ENCODE measurements around the gene CPSF2.

The CPSF2 gene

GRCh38 chr14:92121670-92122350 is at the start of gene CPSF2, which contains the start of gene NDUFB1:
CPSF2 (plus strand) TSS chr14:92121969; CDS start chr14:92130985, 9,016 bp downstream.
NDUFB1 (minus strand) TSS chr14:92121706; CDS start chr14:92117637, 4,069 bp downstream.
- DNase-seq (peak; percentile 82), ATAC-seq (replicated peaks) (peak; percentile 92)
- H3K27me3 Mint-ChIP-seq = no peaks in the 10 kb centered on the region
- peak within 1 kb of the TSS; percentile 89 to 96 for H3K4me3 Mint-ChIP-seq
- peaks cover 21 to 40% of the 10 kb centered on the region in 2 donors for H3K4me1 Mint-ChIP-seq
- H3K9me3 Mint-ChIP-seq = no peaks in the 10 kb centered on the region
- H3K36me3 Mint-ChIP-seq = peaks cover 10 to 36% of the 10 kb centered on the region in 2 donors
- H3K27ac Mint-ChIP-seq = peak within 1 kb of the TSS; percentile 100

- Mint-ChIP-seq H3K4me1 (peaks cover 0 to 2% of the 10 kb centered on the region in 2 donors), H3K36me3 (peaks cover 9 to 24% of the 10 kb centered on the region in 2 donors), H3K4me3 (no peak overlapping the region), H3K9me3 (no peaks in the 10 kb centered on the region), H3K27ac (no peak overlapping the region), H3K27me3 (no peaks in the 10 kb centered on the region)
- no peak for DNase-seq
- no peak for ATAC-seq (replicated peaks)
Measured at GRCh38 chr14:92074555-92074954, 47.2 kb upstream of the CPSF2 start.

- H3K9me3 Mint-ChIP-seq = no peaks in the 10 kb centered on the region
- H3K36me3 Mint-ChIP-seq = peaks cover 21 to 45% of the 10 kb centered on the region in 2 donors
- H3K4me3 Mint-ChIP-seq = no peak overlapping the region
- ATAC-seq (replicated peaks) = no peak
- no peak for DNase-seq
- H3K27me3 Mint-ChIP-seq = no peaks in the 10 kb centered on the region
- no peak overlapping the region for H3K27ac Mint-ChIP-seq
- no peaks in the 10 kb centered on the region for H3K4me1 Mint-ChIP-seq
Measured at GRCh38 chr14:92088494-92088893, 33.3 kb upstream of the CPSF2 start.

GRCh38 chr14:92093320-92093719 is 28.4 kb upstream of the CPSF2 start:
- Mint-ChIP-seq H3K27ac (no peak overlapping the region), H3K4me3 (no peak overlapping the region), H3K9me3 (no peaks in the 10 kb centered on the region), H3K27me3 (no peaks in the 10 kb centered on the region), H3K36me3 (peaks cover 5 to 21% of the 10 kb centered on the region in 2 donors), H3K4me1 (no peaks in the 10 kb centered on the region)
- DNase-seq (no peak), ATAC-seq (replicated peaks) (no peak)

- Mint-ChIP-seq H3K4me1 (peaks cover 9 to 37% of the 10 kb centered on the region in 2 donors), H3K27ac (no peak overlapping the region), H3K27me3 (no peaks in the 10 kb centered on the region), H3K36me3 (peaks cover 4 to 7% of the 10 kb centered on the region in 2 donors), H3K9me3 (no peaks in the 10 kb centered on the region), H3K4me3 (no peak overlapping the region)
- DNase-seq (no peak), ATAC-seq (replicated peaks) (no peak)
Measured at GRCh38 chr14:92099802-92100201, 22.0 kb upstream of the CPSF2 start.

- Mint-ChIP-seq H3K4me3 (no peak overlapping the region), H3K27ac (no peak overlapping the region), H3K4me1 (peaks cover 19 to 52% of the 10 kb centered on the region in 2 donors)
Measured at GRCh38 chr14:92103363-92103989, 18.3 kb upstream of the CPSF2 start.

GRCh38 chr14:92105073-92105892 is 16.5 kb upstream of the CPSF2 start:
- no peak for ATAC-seq (replicated peaks)
- Mint-ChIP-seq H3K9me3 (no peaks in the 10 kb centered on the region), H3K36me3 (peaks cover 0 to 3% of the 10 kb centered on the region in 2 donors), H3K4me1 (peaks cover 19 to 45% of the 10 kb centered on the region in 2 donors), H3K4me3 (peak overlapping the region; percentile 92 to 98), H3K27me3 (no peaks in the 10 kb centered on the region), H3K27ac (peak overlapping the region; percentile 97)
- DNase-seq = no peak

More at GRCh38 chr14:92103363-92103989, 18.3 kb upstream of the CPSF2 start:
- no peaks in the 10 kb centered on the region for H3K27me3 Mint-ChIP-seq
- no peaks in the 10 kb centered on the region for H3K9me3 Mint-ChIP-seq
- H3K36me3 Mint-ChIP-seq = peaks cover 0 to 7% of the 10 kb centered on the region in 2 donors
- DNase-seq (no peak), ATAC-seq (replicated peaks) (no peak)

- peak; percentile 31 to 42 for ATAC-seq (replicated peaks)
- Mint-ChIP-seq H3K27me3 (no peaks in the 10 kb centered on the region), H3K9me3 (no peaks in the 10 kb centered on the region), H3K4me3 (peak overlapping the region; percentile 92 to 98), H3K36me3 (peaks cover 0 to 3% of the 10 kb centered on the region in 2 donors), H3K4me1 (peaks cover 17 to 45% of the 10 kb centered on the region in 2 donors), H3K27ac (peak overlapping the region; percentile 97)
- peak; percentile 33 for DNase-seq
Measured at GRCh38 chr14:92105893-92106142, 16.0 kb upstream of the CPSF2 start.

- H3K27me3 Mint-ChIP-seq = no peaks in the 10 kb centered on the region
- peaks cover 0 to 3% of the 10 kb centered on the region in 2 donors for H3K36me3 Mint-ChIP-seq
- H3K9me3 Mint-ChIP-seq = no peaks in the 10 kb centered on the region
- DNase-seq = peak; percentile 92
- peak within 1 kb of the TSS; percentile 92 to 98 for H3K4me3 Mint-ChIP-seq
- peaks cover 17 to 45% of the 10 kb centered on the region in 2 donors for H3K4me1 Mint-ChIP-seq
- ATAC-seq (replicated peaks) = peak; percentile 94 to 96
- H3K27ac Mint-ChIP-seq = peak within 1 kb of the TSS; percentile 97
Measured at GRCh38 chr14:92106143-92106926, 15.4 kb upstream of the CPSF2 start, which contains the start of gene ATXN3. ATXN3 (minus strand) TSS chr14:92106582; CDS start chr14:92106552, 30 bp downstream.

- H3K9me3 Mint-ChIP-seq = no peaks in the 10 kb centered on the region
- ATAC-seq (replicated peaks) = no peak
- H3K4me3 Mint-ChIP-seq = peak overlapping the region in 1 of 2 donors; percentile 11
- DNase-seq = no peak
- H3K4me1 Mint-ChIP-seq = peaks cover 13 to 24% of the 10 kb centered on the region in 2 donors
- peak overlapping the region; percentile 80 for H3K27ac Mint-ChIP-seq
- no peaks in the 10 kb centered on the region for H3K27me3 Mint-ChIP-seq
- H3K36me3 Mint-ChIP-seq = no peaks in the 10 kb centered on the region
Measured at GRCh38 chr14:92108345-92109254, 13.2 kb upstream of the CPSF2 start.

- no peak overlapping the region for H3K4me3 Mint-ChIP-seq
- peaks cover 13 to 18% of the 10 kb centered on the region in 2 donors for H3K4me1 Mint-ChIP-seq
- no peak for DNase-seq
- no peaks in the 10 kb centered on the region for H3K9me3 Mint-ChIP-seq
- no peak overlapping the region for H3K27ac Mint-ChIP-seq
- ATAC-seq (replicated peaks) = no peak
- H3K27me3 Mint-ChIP-seq = no peaks in the 10 kb centered on the region
- H3K36me3 Mint-ChIP-seq = no peaks in the 10 kb centered on the region
Measured at GRCh38 chr14:92109490-92109889, 12.3 kb upstream of the CPSF2 start.

GRCh38 chr14:92121207-92121669 is 531 bp upstream of the CPSF2 start:
- peak; percentile 32 to 39 for ATAC-seq (replicated peaks)
- Mint-ChIP-seq H3K4me1 (peaks cover 23 to 39% of the 10 kb centered on the region in 2 donors), H3K36me3 (peaks cover 12 to 37% of the 10 kb centered on the region in 2 donors), H3K9me3 (no peaks in the 10 kb centered on the region), H3K27me3 (no peaks in the 10 kb centered on the region), H3K4me3 (peak overlapping the region; percentile 89 to 96), H3K27ac (peak overlapping the region; percentile 100)
- DNase-seq = no peak

- Mint-ChIP-seq H3K27ac (peak overlapping the region; percentile 100), H3K27me3 (no peaks in the 10 kb centered on the region), H3K9me3 (no peaks in the 10 kb centered on the region), H3K36me3 (peaks cover 14 to 39% of the 10 kb centered on the region in 2 donors), H3K4me1 (peaks cover 24 to 45% of the 10 kb centered on the region in 2 donors), H3K4me3 (peak overlapping the region; percentile 89 to 96)
- DNase-seq (no peak), ATAC-seq (replicated peaks) (peak; percentile 33 to 35)
Measured at GRCh38 chr14:92122351-92122677, 545 bp downstream of the CPSF2 start.
